A549 (cell line): ENCODE results near the gene PARD3B.

ENCODE experiments used
- HDAC2 ChIP-seq: fragments of 200-600 bp; sonication (generic); IDR thresholded peaks from 2 replicates; pipeline ENCODE4 v1.6.1; 2016
- PHF8 ChIP-seq: fragments of 200-600 bp; sonication (generic); IDR thresholded peaks from 2 replicates; pipeline ENCODE4 v1.6.1; 2016; ENCODE audit warnings: low read depth, mild to moderate bottlenecking, antibody characterized with exemption, moderate library complexity, borderline replicate concordance
- POLR2AphosphoS2 ChIP-seq: conservative IDR thresholded peaks from 2 replicates; pipeline ENCODE4 v1.6.1; 2012; ENCODE audit warnings: low read length, improper control_type of control experiment, inconsistent platforms
- REST ChIP-seq: fragments of 200-600 bp; sonication (generic); IDR thresholded peaks from 2 replicates; pipeline ENCODE4 v1.6.1; 2016; ENCODE audit warnings: antibody characterized with exemption, mild to moderate bottlenecking, moderate library complexity
- TF ChIP-seq, protein P1 (sequence below): fragments of >200 bp; sonication (Bioruptor Twin); formaldehyde crosslinking; IDR thresholded peaks from 3 replicates; pipeline ENCODE4 v1.5.1; 2016

- TF ChIP-seq, protein P1, sequence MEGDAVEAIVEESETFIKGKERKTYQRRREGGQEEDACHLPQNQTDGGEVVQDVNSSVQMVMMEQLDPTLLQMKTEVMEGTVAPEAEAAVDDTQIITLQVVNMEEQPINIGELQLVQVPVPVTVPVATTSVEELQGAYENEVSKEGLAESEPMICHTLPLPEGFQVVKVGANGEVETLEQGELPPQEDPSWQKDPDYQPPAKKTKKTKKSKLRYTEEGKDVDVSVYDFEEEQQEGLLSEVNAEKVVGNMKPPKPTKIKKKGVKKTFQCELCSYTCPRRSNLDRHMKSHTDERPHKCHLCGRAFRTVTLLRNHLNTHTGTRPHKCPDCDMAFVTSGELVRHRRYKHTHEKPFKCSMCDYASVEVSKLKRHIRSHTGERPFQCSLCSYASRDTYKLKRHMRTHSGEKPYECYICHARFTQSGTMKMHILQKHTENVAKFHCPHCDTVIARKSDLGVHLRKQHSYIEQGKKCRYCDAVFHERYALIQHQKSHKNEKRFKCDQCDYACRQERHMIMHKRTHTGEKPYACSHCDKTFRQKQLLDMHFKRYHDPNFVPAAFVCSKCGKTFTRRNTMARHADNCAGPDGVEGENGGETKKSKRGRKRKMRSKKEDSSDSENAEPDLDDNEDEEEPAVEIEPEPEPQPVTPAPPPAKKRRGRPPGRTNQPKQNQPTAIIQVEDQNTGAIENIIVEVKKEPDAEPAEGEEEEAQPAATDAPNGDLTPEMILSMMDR, result no peak
- TF ChIP-seq HDAC2 (no peak), REST (no peak), POLR2AphosphoS2 (no peak), PHF8 (no peak)
Observed at GRCh38 chr2:205425102-205425501, 879.8 kb downstream of the PARD3B start.
